ENCODE data around the gene GRSF1. TPM values are rescaled to one million over a fixed set of nuclear protein-coding genes. Genes with fewer than 3 reads are reported as not detected.

Gene GRSF1
- polyA plus RNA-seq, 1 experiment = 41.9 TPM

DNA sequence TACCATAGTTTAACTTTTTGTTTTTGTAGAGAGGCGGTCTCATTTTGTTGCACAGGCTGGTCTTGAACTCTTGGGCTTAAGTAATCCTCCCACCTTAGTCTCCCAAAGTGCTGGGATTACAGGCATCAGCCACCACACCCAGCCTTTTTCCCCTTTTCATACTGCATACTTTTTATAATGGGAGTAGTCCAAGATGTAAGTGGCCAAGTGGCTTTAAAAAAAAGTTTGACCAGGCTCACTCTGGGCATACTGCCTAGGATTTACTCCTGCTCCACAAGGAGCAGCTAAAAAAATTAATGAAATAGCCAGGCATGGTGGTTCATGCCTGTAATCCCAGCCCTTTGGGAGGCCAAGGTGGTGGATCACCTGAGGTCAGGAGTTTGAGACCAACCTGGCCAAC, 6.0 kb downstream of the GRSF1 start:
- H3K36me3 ChIP-seq (ENCODE audit: control insufficient read depth, insufficient read depth, low read length) = peaks cover 10% of the 10 kb centered on the region
- H3K4me3 ChIP-seq (ENCODE audit: low read depth, low read length) = no peak overlapping the region
- H3K27me3 ChIP-seq (ENCODE audit: control insufficient read depth, insufficient read depth, low read length) = no peaks in the 10 kb centered on the region
- DNase-seq (ENCODE audit: low read depth) = no peak
- ChIA-PET POLR2A (no interaction called here), CTCF (no interaction called here)
- TF ChIP-seq CTCF (IDR thresholded peaks at IDR 0.05; ENCODE audit: insufficient read depth, low read depth, low read length) = no peak

- no peak for DNase-seq (ENCODE audit: low read depth)
- Histone ChIP-seq H3K4me3 (ENCODE audit: low read depth, low read length) (no peak overlapping the region), H3K27me3 (ENCODE audit: control insufficient read depth, insufficient read depth, low read length) (no peaks in the 10 kb centered on the region), H3K36me3 (ENCODE audit: control insufficient read depth, insufficient read depth, low read length) (peaks cover 12% of the 10 kb centered on the region)
- POLR2A ChIA-PET = no interaction called here
- CTCF ChIA-PET = no interaction called here
- TF ChIP-seq CTCF (IDR thresholded peaks at IDR 0.05; ENCODE audit: insufficient read depth, low read depth, low read length) = no peak
These were observed 8.4 kb downstream of the GRSF1 start for GRCh38 chr4:70831293-70831692.

- peaks cover 19% of the 10 kb centered on the region for H3K36me3 ChIP-seq (ENCODE audit: control insufficient read depth, insufficient read depth, low read length)
- H3K4me3 ChIP-seq (ENCODE audit: low read depth, low read length) = no peak overlapping the region
- no peak for TF ChIP-seq CTCF (IDR thresholded peaks at IDR 0.05; ENCODE audit: insufficient read depth, low read depth, low read length)
- POLR2A ChIA-PET = no interaction called here
- H3K27me3 ChIP-seq (ENCODE audit: control insufficient read depth, insufficient read depth, low read length) = no peaks in the 10 kb centered on the region
- no peak for DNase-seq (ENCODE audit: low read depth)
- CTCF ChIA-PET = no interaction called here
These were observed 9.6 kb downstream of the GRSF1 start for GRCh38 chr4:70830054-70830453.

GRCh38 chr4:70829492-70829891, 10.2 kb downstream of the GRSF1 start:
- TF ChIP-seq CTCF (IDR thresholded peaks at IDR 0.05; ENCODE audit: insufficient read depth, low read depth, low read length) = no peak
- peaks cover 19% of the 10 kb centered on the region for H3K36me3 ChIP-seq (ENCODE audit: control insufficient read depth, insufficient read depth, low read length)
- CTCF ChIA-PET = no interaction called here
- no peaks in the 10 kb centered on the region for H3K27me3 ChIP-seq (ENCODE audit: control insufficient read depth, insufficient read depth, low read length)
- DNase-seq (ENCODE audit: low read depth) = no peak
- POLR2A ChIA-PET = no interaction called here
- H3K4me3 ChIP-seq (ENCODE audit: low read depth, low read length) = no peak overlapping the region

DNA sequence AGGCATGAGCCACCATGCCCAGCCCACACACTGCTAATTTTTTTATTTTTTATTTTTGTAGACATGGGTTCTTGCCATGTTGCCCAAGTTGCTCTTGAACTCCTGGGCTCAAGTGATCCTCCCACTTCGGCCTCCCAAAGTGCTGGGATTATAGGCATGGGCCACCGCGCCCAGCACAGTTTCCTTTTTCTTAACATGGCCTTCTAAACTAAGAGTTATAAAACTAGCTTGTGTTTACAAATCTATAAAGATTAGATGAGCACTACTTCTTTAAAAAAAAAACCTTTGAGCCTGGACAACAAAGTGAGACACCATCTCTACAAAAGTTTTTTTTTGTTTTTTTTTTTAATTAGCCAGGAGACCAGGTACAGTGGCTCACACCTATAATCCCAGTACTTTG, 10.7 kb downstream of the GRSF1 start:
- Histone ChIP-seq H3K4me3 (ENCODE audit: low read depth, low read length) (no peak overlapping the region), H3K27me3 (ENCODE audit: control insufficient read depth, insufficient read depth, low read length) (no peaks in the 10 kb centered on the region), H3K36me3 (ENCODE audit: control insufficient read depth, insufficient read depth, low read length) (peaks cover 19% of the 10 kb centered on the region)
- ChIA-PET CTCF (interaction anchor here (0.6 kb wide), 1 partner anchor 79 kb away, joined by 3 read pairs; no protein-coding TSS in a partner anchor), POLR2A (no interaction called here)
- no peak for TF ChIP-seq CTCF (IDR thresholded peaks at IDR 0.05; ENCODE audit: insufficient read depth, low read depth, low read length)
- no peak for DNase-seq (ENCODE audit: low read depth)

Measured in BJ (cell line).